Fibroblast of villous mesenchyme (primary cell): ENCODE data around the gene PTTG2. TPM values are rescaled to one million over a fixed set of nuclear protein-coding genes. Genes with fewer than 3 reads are reported as not detected.

ENCODE experiments used
- DNase-seq: peaks from one replicate; pipeline ENCODE4 v3.0.0-alpha.2; 2010; ENCODE audit warnings: low read depth
- H3K4me3 ChIP-seq: 2 replicates; pipeline ENCODE4 v1.5.1; 2011; ENCODE audit warnings: low read depth, mild to moderate bottlenecking, low read length
- CTCF ChIP-seq: IDR thresholded peaks from 2 replicates; pipeline ENCODE4 v1.5.1; 2012; ENCODE audit warnings: low read depth, mild to moderate bottlenecking, low read length; ENCODE audit not compliant: insufficient read depth
- total RNA-seq: library from RNA; depleted of rRNA; stranded (reverse); fragments of >200 nt; gene quantifications from 2 replicates; pipeline ENCODE4 v1.2.3, GENCODE V29; 2012

The PTTG2 gene
- total RNA-seq, 1 donor, result 0.43 TPM

DNA sequence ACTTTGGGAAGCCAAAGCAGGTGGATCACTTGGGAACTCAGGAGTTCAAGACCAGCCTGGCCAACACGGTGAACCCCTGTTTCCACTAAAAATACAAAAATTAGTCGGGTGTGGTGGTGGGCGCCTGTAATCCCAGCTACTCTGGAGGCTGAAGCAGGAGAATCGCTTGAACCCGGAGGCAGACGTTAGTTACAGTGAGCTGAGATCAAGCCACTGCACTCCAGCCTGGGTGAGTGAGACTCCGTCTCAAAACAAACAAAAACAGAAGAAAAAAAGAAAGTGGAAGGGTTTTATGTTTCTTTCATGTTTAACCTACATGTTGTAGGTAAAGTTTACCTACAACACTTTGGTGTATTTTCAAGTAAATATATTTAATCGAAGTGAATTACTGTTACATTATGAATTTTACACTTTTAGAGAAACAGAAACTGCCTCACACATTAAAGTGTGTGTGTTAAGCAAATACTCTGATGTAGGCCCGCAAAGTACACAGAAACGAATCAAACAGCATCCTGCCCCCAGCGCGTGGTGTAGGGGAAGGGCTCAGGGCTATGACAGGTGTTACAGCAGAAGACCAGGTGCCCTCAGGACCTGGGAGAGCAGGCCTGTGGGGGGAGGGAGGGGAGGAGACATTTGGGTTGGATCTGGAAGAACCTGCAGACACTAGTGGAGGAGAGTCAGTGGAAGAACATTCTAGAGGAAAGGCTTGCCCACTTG lies 39.0 kb downstream of the PTTG2 start:
- no peak for DNase-seq
- no peak for TF ChIP-seq CTCF
- H3K4me3 ChIP-seq, result no peak overlapping the region

GRCh38 chr4:37999965-38000364 lies 39.8 kb downstream of the PTTG2 start:
- no peak for DNase-seq
- TF ChIP-seq CTCF, result no peak
- H3K4me3 ChIP-seq, result no peak overlapping the region

DNA sequence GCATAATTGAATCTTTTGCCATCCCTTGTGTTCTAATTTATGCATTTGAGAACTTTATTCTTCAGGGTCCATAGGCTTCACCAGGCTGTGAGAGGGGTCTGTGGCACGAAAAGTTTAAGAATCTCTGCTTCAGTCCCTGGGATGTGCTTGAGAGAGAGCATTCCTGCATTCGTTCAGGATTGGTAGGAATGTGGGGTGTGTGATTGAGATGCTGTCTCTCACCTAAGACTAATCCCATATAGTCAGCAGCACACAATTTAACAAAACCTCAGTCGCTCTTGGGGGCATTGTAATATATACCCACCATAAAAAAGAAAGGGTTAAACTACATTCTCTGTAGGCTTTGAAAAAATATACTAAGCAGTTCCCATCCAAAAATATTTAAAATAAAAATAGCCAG lies 41.7 kb downstream of the PTTG2 start:
- H3K4me3 ChIP-seq, result no peak overlapping the region
- no peak for DNase-seq
- TF ChIP-seq CTCF, result no peak

GRCh38 chr4:38002451-38003071 lies 42.4 kb downstream of the PTTG2 start:
- no peak for DNase-seq
- no peak overlapping the region for H3K4me3 ChIP-seq
- no peak for TF ChIP-seq CTCF

GRCh38 chr4:38003102-38003501 lies 42.9 kb downstream of the PTTG2 start:
- no peak for DNase-seq
- H3K4me3 ChIP-seq, result no peak overlapping the region
- no peak for TF ChIP-seq CTCF

DNA sequence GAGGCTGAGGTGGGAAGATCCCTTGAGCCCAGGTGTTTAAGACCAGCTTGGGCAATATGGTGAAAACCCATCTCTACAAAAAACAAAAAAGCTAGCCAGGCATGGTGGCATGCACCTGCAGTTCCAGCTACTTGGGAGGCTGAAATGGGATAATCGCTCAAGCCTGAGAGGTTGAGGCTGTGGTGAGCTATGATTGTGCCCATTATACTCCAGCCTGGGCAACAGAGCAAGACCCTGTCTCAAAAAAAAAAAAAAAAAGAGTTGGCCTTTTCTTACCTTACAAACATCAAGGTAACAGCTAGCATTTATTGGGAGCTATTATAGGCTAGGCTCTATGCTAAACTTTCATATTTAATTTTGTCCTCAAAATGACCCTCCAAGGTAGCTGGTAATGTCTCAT lies 43.4 kb downstream of the PTTG2 start:
- no peak for DNase-seq
- TF ChIP-seq CTCF, result no peak

More for the DNA sequence above, 43.4 kb downstream of the PTTG2 start:
- no peak overlapping the region for H3K4me3 ChIP-seq
